ENCODE measurements around the gene CD247. TPM values are rescaled to one million over a fixed set of nuclear protein-coding genes. Genes with fewer than 3 reads are reported as not detected.

CD247 gene
- total RNA-seq, 1 donor from 2014 or later = not detected

- Mint-ChIP-seq H3K4me1 (ENCODE audit: unreplicated experiment) (no peaks in the 10 kb centered on the region), H3K9me3 (ENCODE audit: unreplicated experiment) (no peaks in the 10 kb centered on the region), H3K27ac (ENCODE audit: unreplicated experiment) (no peak overlapping the region), H3K27me3 (ENCODE audit: unreplicated experiment) (peaks cover 24% of the 10 kb centered on the region), H3K4me3 (ENCODE audit: unreplicated experiment) (no peak overlapping the region), H3K36me3 (ENCODE audit: unreplicated experiment) (no peaks in the 10 kb centered on the region)
- TF ChIP-seq CTCF (IDR thresholded peaks at IDR 0.05) = no peak
- DNase-seq (ENCODE audit: extremely low spot score, unreplicated experiment) = no peak
Observed at GRCh38 chr1:167462341-167462740, 56.0 kb downstream of the CD247 start.

GRCh38 chr1:167460836-167461235, 57.5 kb downstream of the CD247 start:
- H3K4me1 Mint-ChIP-seq (ENCODE audit: unreplicated experiment) = peaks cover 4% of the 10 kb centered on the region
- H3K36me3 Mint-ChIP-seq (ENCODE audit: unreplicated experiment) = no peaks in the 10 kb centered on the region
- no peak overlapping the region for H3K27ac Mint-ChIP-seq (ENCODE audit: unreplicated experiment)
- H3K4me3 Mint-ChIP-seq (ENCODE audit: unreplicated experiment) = no peak overlapping the region
- DNase-seq (ENCODE audit: extremely low spot score, unreplicated experiment) = no peak
- no peak for TF ChIP-seq CTCF (IDR thresholded peaks at IDR 0.05)
- peaks cover 26% of the 10 kb centered on the region for H3K27me3 Mint-ChIP-seq (ENCODE audit: unreplicated experiment)
- H3K9me3 Mint-ChIP-seq (ENCODE audit: unreplicated experiment) = no peaks in the 10 kb centered on the region

- no peak for TF ChIP-seq CTCF (IDR thresholded peaks at IDR 0.05)
- Mint-ChIP-seq H3K4me3 (ENCODE audit: unreplicated experiment) (no peak overlapping the region), H3K27me3 (ENCODE audit: unreplicated experiment) (peaks cover 15% of the 10 kb centered on the region), H3K4me1 (ENCODE audit: unreplicated experiment) (peaks cover 8% of the 10 kb centered on the region), H3K27ac (ENCODE audit: unreplicated experiment) (no peak overlapping the region), H3K36me3 (ENCODE audit: unreplicated experiment) (no peaks in the 10 kb centered on the region), H3K9me3 (ENCODE audit: unreplicated experiment) (no peaks in the 10 kb centered on the region)
- DNase-seq (ENCODE audit: extremely low spot score, unreplicated experiment) = no peak
Observed at GRCh38 chr1:167457936-167458584, 60.3 kb downstream of the CD247 start.

GRCh38 chr1:167456926-167457325, 61.4 kb downstream of the CD247 start:
- no peak overlapping the region for H3K4me3 Mint-ChIP-seq (ENCODE audit: unreplicated experiment)

GRCh38 chr1:167456524-167456923, 61.8 kb downstream of the CD247 start:
- no peak for TF ChIP-seq CTCF (IDR thresholded peaks at IDR 0.05)
- Mint-ChIP-seq H3K4me3 (ENCODE audit: unreplicated experiment) (no peak overlapping the region), H3K27ac (ENCODE audit: unreplicated experiment) (no peak overlapping the region), H3K36me3 (ENCODE audit: unreplicated experiment) (no peaks in the 10 kb centered on the region), H3K4me1 (ENCODE audit: unreplicated experiment) (peaks cover 8% of the 10 kb centered on the region), H3K27me3 (ENCODE audit: unreplicated experiment) (peaks cover 15% of the 10 kb centered on the region), H3K9me3 (ENCODE audit: unreplicated experiment) (no peaks in the 10 kb centered on the region)
- no peak for DNase-seq (ENCODE audit: extremely low spot score, unreplicated experiment)

More at GRCh38 chr1:167456926-167457325, 61.4 kb downstream of the CD247 start:
- no peaks in the 10 kb centered on the region for H3K9me3 Mint-ChIP-seq (ENCODE audit: unreplicated experiment)
- H3K27ac Mint-ChIP-seq (ENCODE audit: unreplicated experiment) = no peak overlapping the region
- H3K36me3 Mint-ChIP-seq (ENCODE audit: unreplicated experiment) = no peaks in the 10 kb centered on the region
- H3K4me1 Mint-ChIP-seq (ENCODE audit: unreplicated experiment) = peaks cover 8% of the 10 kb centered on the region
- DNase-seq (ENCODE audit: extremely low spot score, unreplicated experiment) = no peak
- no peak for TF ChIP-seq CTCF (IDR thresholded peaks at IDR 0.05)
- peaks cover 15% of the 10 kb centered on the region for H3K27me3 Mint-ChIP-seq (ENCODE audit: unreplicated experiment)

Data from osteocyte (in vitro differentiated cells).